LNCaP clone FGC (cell line): ENCODE data around the gene PEPD.

Source experiments
- DNase-seq: peaks from one replicate; pipeline ENCODE4 v3.0.0-alpha.2; 2011; ENCODE audit warnings: low read depth
- H3K4me3 ChIP-seq: 2 replicates; pipeline ENCODE4 v1.5.1; 2011; ENCODE audit warnings: mild to moderate bottlenecking, low read depth, low read length, control low read depth
- CTCF ChIP-seq: IDR thresholded peaks from 2 replicates; pipeline ENCODE4 v1.5.1; 2012; ENCODE audit warnings: mild to moderate bottlenecking; ENCODE audit not compliant: control insufficient read depth, insufficient read depth; ENCODE audit errors: extremely low read depth

Gene PEPD

GRCh38 chr19:33505823-33506222, 15.8 kb downstream of the PEPD start:
- TF ChIP-seq CTCF: no peak
- no peak for DNase-seq
- no peak overlapping the region for H3K4me3 ChIP-seq

DNA sequence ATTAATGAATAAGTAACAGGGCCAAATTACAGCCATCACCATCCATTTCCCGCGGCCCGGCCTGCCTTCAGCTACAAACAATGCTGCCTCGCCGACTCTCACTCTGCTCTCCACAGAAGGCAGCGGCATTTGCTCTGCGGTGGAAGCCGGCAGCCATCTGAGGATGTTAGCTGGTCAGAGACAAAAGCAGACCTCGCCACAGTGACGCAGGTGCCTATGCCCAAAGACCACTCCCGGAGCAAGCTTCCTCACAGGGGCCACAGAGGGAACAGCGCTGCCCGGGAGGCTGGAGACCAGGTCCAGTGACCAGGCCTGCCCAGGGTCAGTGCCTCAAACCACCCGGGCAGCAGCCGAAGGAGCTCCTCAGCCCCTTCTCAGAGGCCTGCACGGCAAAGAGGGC, 16.4 kb downstream of the PEPD start:
- no peak for TF ChIP-seq CTCF
- no peak overlapping the region for H3K4me3 ChIP-seq
- no peak for DNase-seq

DNA sequence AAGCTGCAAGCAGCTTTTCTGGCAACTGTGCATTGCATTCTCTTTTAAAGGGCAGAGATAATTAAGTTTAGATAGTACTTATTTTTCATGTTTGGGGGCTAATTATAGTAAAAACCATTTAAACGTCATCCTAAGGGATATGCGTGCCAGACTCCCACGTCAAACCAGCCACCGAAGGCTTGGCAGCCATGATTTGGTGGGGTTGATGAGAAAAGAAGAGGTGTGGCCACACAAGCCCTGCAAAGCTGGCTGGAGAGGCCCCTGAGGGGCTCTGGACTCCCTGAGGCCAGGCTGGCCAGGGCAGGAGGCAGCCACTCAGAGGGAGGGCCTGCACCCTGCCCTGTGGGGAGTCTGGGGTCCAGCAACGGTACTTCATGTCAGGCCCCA, 17.5 kb downstream of the PEPD start:
- H3K4me3 ChIP-seq: no peak overlapping the region
- no peak for DNase-seq
- TF ChIP-seq CTCF: no peak

DNA sequence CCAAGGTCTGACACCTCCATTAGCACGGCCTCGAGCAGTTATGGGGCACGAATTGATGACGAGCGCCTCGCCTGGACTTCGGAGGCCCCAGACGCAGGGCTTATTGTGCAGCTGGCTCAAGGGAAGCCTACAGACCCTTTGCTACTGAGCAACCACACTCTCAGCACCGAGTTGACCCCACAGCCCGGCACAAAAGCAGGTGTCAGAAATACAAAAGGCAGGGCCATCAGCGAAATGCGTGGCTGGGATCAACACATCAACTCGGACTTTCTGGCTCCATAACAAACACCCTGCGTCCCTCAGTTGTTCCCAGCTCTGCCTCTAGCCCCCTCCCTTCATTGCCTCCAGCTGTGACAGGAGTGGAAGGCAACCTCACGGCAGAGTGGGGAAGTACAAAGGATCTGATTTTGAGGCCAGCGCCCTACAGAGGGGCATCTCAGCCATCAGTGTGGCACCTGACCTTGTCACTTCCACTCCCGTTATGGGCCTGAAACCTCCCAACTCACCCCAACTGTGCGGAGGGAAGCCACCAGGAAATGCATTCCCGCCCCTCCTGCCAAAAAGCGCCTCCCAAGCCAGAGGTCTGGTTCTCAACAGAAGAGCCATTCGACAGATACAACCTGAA, 18.0 kb downstream of the PEPD start:
- no peak for DNase-seq
- TF ChIP-seq CTCF: no peak
- H3K4me3 ChIP-seq: no peak overlapping the region

GRCh38 chr19:33503030-33503429, 18.6 kb downstream of the PEPD start:
- no peak overlapping the region for H3K4me3 ChIP-seq
- TF ChIP-seq CTCF: no peak
- DNase-seq: no peak

GRCh38 chr19:33502521-33502920, 19.1 kb downstream of the PEPD start:
- no peak overlapping the region for H3K4me3 ChIP-seq
- no peak for DNase-seq
- no peak for TF ChIP-seq CTCF

- no peak for TF ChIP-seq CTCF
- DNase-seq: no peak
- H3K4me3 ChIP-seq: no peak overlapping the region
These were observed 19.8 kb downstream of the PEPD start for GRCh38 chr19:33501693-33502356.
